Ovary (tissue), 3 donors: ENCODE data around the gene FARS2.

Experiments
- CTCF ChIP-seq, 3 donors: fragments of 450-650 bp in 2 of 3; fragments of 200-600 bp in 1 of 3; IDR thresholded peaks; one replicate each; pipeline versions ENCODE4 v1.5.1 to v1.8.0; 2016 to 2022; ENCODE audit warnings: antibody characterized with exemption in 3 of 3, mild to moderate bottlenecking in 1 of 3
- POLR2A ChIP-seq: fragments of 450-650 bp; IDR thresholded peaks from one replicate; pipeline ENCODE4 v1.6.1; 2017; ENCODE audit warnings: antibody characterized with exemption, mild to moderate bottlenecking, moderate library complexity
- donor health status: DM: no; HTN: no; CAD: no.

- TF ChIP-seq POLR2A (no peak), CTCF (IDR thresholded peaks at IDR 0.05) (no peak)
Measured at GRCh38 chr6:5817869-5818268, 556.6 kb downstream of the FARS2 start.
